Kidney (tissue), 14 donors: ENCODE measurements around the gene CGNL1. TPM values are rescaled to one million over a fixed set of nuclear protein-coding genes. Genes with fewer than 3 reads are reported as not detected.

Source experiments
- DNase-seq, 5 donors: peaks; one replicate each; pipeline ENCODE4 v3.0.0-alpha.2; 2013 to 2020
- FAIRE-seq: peaks from 2 replicates; lab custom pipeline; 2012; peaks lifted over from hg19 to GRCh38; lab: Jason Lieb, UNC
- H3K27ac ChIP-seq, 2 donors: one replicate each; pipeline ENCODE4 v1.7.0; 2013; ENCODE audit warnings: low read depth in 2 of 2, low read length in 2 of 2, inconsistent platforms in 1 of 2
- H3K27me3 ChIP-seq: one replicate; pipeline ENCODE4 v1.7.1; 2013; ENCODE audit warnings: low read length, inconsistent platforms; ENCODE audit not compliant: control insufficient read depth, insufficient read depth
- H3K36me3 ChIP-seq, 3 donors: one replicate each; pipeline versions ENCODE4 v1.7.0 to v1.7.1; 2013; ENCODE audit warnings: low read length in 3 of 3, control low read depth in 1 of 3, inconsistent platforms in 1 of 3; ENCODE audit not compliant: insufficient read depth in 3 of 3, control insufficient read depth in 2 of 3
- H3K4me1 ChIP-seq, 3 donors: one replicate each; pipeline versions ENCODE4 v1.7.0 to v1.7.1; 2013; ENCODE audit warnings: low read length in 3 of 3, inconsistent platforms in 1 of 3, low read depth in 1 of 3; ENCODE audit not compliant: control insufficient read depth in 2 of 3, insufficient read depth in 2 of 3
- H3K4me3 ChIP-seq, 3 donors: one replicate each; pipeline versions ENCODE4 v1.7.0 to v1.8.1; 2013; ENCODE audit warnings: low read length in 3 of 3, control low read depth in 1 of 3, inconsistent platforms in 1 of 3
- H3K9ac ChIP-seq, 3 donors: one replicate each; pipeline versions ENCODE4 v1.7.0 to v1.7.1; 2013; ENCODE audit warnings: low read length in 3 of 3, control low read depth in 1 of 3, inconsistent platforms in 1 of 3
- H3K9me3 ChIP-seq, 3 donors: one replicate each; pipeline versions ENCODE4 v1.7.0 to v1.7.1; 2013; ENCODE audit warnings: low read length in 3 of 3, control low read depth in 1 of 3, inconsistent platforms in 1 of 3; ENCODE audit not compliant: control insufficient read depth in 2 of 3, insufficient read depth in 1 of 3
- CTCF ChIP-seq: IDR thresholded peaks from 3 replicates; pipeline ENCODE4 v1.5.1; 2012; ENCODE audit warnings: mild to moderate bottlenecking, moderate library complexity, borderline replicate concordance; ENCODE audit not compliant: insufficient read depth; ENCODE audit errors: extremely low read depth
- intact Hi-C: fragments of 100-400 bp; cut with DNase I; formaldehyde crosslinking; loops from one replicate; pipeline ENCODE4 v1.11.1; 2022
- polyA plus RNA-seq: library from polyadenylated mRNA; stranded (reverse); fragments of 350-450 nt; fragmentation: Illumina TruSeq; extraction: RNeasy Lipid Tissue Mini Kit (QIAGEN cat#74804); gene quantifications from one replicate; pipeline ENCODE4 v1.2.3, GENCODE V29; 2014; ENCODE audit warnings: low read depth, low replicate concordance; ENCODE audit not compliant: insufficient read depth
- total RNA-seq: library from RNA; stranded (reverse); fragmentation: NEBNext Ultra II Directional; extraction: Animal tissue kit (Norgen Biotek cat#: 25700); gene quantifications from one replicate; pipeline ENCODE4 v1.2.1, GENCODE V29; 2021
- donor health status: control.
- donor health status: control.
- donor health status: control.
- donor health status: control.
- donor health status: control.
- donor health status: DM: yes; HTN: yes; CAD: no.
- donor health status: Normal renal cell carcinoma (clear cell type).

CGNL1 gene
- total and polyA plus RNA-seq, 2 donors from 2014 or later = 62.0 to 81.5 TPM

GRCh38 chr15:57500979-57501576 lies 124.8 kb downstream of the CGNL1 start:
- Histone ChIP-seq H3K4me1 (peaks cover 10 to 67% (median 66%) of the 10 kb centered on the region in 3 donors), H3K27me3 (no peaks in the 10 kb centered on the region), H3K9ac (peak overlapping the region in 1 of 3 donors; percentile 34), H3K4me3 (no peak overlapping the region), H3K9me3 (no peaks in the 10 kb centered on the region), H3K27ac (peak overlapping the region; percentile 88 to 89), H3K36me3 (no peaks in the 10 kb centered on the region)
- no peak for FAIRE-seq
- TF ChIP-seq CTCF = no peak
- intact Hi-C loops = no loop called here
- DNase-seq = peak in 1 of 5 donors; percentile 14

DNA sequence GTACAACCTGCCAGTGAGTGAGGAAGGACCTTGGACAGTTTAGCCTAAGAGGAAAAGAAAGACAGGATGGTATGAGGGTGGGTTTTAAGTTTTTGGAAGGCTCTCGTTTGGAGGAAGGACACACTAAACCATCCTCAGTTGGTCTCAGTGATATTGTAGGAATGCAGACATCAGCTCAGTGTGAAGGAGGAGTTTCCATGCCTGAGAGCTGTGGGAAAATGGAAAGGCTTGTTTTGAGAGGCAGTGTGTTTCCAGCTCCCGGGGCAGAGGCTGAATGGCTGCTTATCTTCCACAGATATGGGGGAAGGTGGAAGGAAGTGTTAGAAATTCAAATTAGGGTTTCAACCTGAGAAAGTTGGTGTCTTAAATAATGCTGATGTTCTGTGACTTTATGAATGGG lies 125.8 kb downstream of the CGNL1 start:
- no peaks in the 10 kb centered on the region for H3K9me3 ChIP-seq
- H3K4me1 ChIP-seq = peaks cover 16 to 75% (median 67%) of the 10 kb centered on the region in 3 donors
- peak overlapping the region in 1 of 3 donors; percentile 34 for H3K9ac ChIP-seq
- H3K27me3 ChIP-seq = no peaks in the 10 kb centered on the region
- DNase-seq = peak in 2 of 5 donors; percentile 26 to 50
- no peak for TF ChIP-seq CTCF
- H3K4me3 ChIP-seq = no peak overlapping the region
- FAIRE-seq = no peak
- H3K36me3 ChIP-seq = no peaks in the 10 kb centered on the region
- H3K27ac ChIP-seq = peak overlapping the region; percentile 88 to 89
- intact Hi-C loops = no loop called here

GRCh38 chr15:57503051-57503702 lies 126.9 kb downstream of the CGNL1 start:
- Histone ChIP-seq H3K4me1 (peaks cover 16 to 86% (median 69%) of the 10 kb centered on the region in 3 donors), H3K27me3 (no peaks in the 10 kb centered on the region), H3K36me3 (no peaks in the 10 kb centered on the region), H3K9me3 (no peaks in the 10 kb centered on the region), H3K27ac (peak overlapping the region; percentile 88 to 89), H3K9ac (no peak overlapping the region), H3K4me3 (no peak overlapping the region)
- FAIRE-seq = no peak
- TF ChIP-seq CTCF = no peak
- intact Hi-C loops = no loop called here
- DNase-seq = no peak
